HG03108 (cell line): ENCODE data around the gene ERCC2.

Source experiments
- ATAC-seq: cut with Tn5 transposase; IDR thresholded peaks from one replicate; pipeline ENCODE4 v1.9.1; 2021; ENCODE audit warnings: moderate library complexity; ENCODE audit not compliant: unreplicated experiment

ERCC2 gene

GRCh38 chr19:45402298-45403061, 32.1 kb upstream of the ERCC2 start:
- ATAC-seq: no peak

DNA sequence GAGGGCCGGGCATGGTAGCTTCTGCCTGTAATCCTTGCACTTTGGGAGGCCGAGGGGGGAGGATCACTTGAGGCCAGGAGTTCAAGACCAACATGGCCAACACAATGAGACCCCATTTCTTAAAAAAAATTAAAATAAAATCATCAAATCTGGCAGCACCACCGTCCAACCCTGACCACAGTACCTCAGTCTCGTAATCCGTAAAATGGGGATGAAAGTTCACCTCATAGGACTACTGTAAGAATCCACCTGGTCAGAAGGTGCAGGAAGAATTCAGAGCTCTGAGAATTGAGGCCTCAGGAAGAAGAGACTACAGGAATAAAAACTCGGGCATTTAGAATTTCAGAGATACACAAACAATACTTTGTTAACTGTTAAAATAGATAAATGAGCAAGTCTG, 31.4 kb upstream of the ERCC2 start:
- no peak for ATAC-seq

- no peak for ATAC-seq
These were observed 29.8 kb upstream of the ERCC2 start for GRCh38 chr19:45400192-45400591.

- ATAC-seq: no peak
These were observed 25.6 kb upstream of the ERCC2 start for GRCh38 chr19:45395821-45396617.

DNA sequence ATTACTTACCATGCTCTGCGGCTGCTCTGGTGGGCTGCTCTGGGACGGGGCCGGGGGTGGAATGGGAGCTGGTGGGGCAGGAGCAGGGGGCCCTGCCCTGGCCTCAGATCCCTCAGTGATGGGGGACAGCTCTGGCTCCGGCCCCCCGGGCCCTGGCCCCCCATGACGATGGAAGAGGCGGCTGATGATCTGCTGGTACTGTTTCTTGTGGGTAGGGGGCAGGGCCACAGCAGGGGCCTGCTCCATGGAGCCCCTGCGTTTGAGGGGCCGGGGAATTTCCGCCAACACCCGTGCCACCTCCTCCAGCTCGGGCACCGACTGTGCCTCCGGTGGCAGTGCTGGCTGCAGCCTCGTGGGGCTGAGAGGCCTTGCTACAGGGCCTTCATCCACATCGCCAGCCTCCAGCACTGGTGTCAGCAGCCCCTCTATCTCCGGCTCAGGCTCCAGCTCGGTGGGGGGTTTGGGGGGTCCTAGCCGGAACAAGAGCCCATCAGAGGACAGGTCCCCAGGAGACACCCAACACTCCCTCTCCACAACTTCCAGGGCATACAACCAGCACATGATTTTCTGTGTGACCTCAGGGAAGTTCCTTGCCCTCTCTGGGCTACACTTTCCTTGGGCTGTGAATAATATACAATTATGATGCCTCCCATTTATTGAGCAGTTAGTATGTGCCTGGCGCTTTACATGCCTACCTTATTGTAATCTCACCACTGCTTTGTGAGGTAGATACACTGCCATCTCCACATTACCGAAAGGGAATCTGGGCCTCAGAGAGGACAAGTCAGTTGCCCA, 21.7 kb upstream of the ERCC2 start:
- ATAC-seq: no peak

DNA sequence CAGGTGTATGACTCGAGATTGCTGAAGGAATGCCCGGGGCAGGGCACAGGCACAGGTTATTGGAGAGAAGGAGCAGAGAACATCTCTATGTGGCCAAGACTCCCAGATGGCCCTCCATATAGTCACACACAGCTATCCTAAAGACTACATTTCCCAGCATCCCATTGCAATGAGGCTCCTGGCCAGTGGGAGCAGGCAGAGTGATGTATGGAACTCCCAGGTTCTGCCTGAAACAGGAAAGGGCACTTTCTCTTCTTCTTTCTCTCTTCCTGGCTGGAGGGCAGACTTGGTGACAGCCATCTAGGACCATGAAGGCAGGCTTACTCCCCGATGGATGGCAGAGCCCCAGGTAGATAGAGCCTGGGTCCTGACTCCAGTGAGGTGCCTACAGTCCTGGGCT, 21.0 kb upstream of the ERCC2 start:
- ATAC-seq: no peak

DNA sequence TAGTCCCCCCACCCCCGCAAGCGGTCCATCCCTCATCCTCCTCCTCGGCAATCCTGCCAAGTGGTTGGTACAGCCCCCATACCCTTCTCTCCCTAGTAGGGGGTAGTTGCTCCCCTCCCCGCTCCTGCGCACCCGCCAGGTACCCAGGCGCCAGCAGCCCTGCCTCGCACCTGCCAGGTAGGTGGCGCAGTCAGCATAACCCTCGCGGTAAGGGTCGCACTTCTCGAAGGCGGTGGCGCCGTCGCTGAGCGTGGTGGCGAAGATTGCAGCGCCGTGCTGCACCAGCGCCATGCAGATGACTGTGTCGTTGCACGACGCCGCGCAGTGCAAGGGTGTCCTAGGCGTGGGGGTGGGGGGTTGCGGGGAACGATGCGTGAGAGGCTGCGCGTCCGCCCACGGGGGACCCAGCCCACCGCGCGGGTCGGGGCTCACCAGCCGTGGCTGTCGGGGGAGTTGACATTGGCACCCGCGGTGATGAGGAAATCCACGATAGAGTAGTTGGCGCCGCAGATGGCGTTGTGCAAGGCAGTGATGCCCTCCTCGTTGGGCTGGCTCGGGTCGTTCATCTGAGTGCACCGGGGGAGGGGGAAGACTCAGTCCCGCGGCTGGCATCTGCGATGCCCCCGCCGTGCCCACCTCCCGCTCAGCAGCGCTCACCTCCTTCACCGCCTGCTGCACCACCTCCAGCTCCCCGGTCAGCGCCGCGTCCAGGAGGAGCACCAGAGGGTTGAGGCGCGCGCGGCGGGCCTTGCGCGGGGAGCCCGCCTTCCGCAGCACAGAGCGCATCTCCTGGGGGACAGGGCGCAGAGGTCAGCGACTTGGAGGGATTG, 15.2 kb upstream of the ERCC2 start:
- ATAC-seq: no peak

GRCh38 chr19:45382426-45382825, 12.1 kb upstream of the ERCC2 start:
- ATAC-seq: no peak

DNA sequence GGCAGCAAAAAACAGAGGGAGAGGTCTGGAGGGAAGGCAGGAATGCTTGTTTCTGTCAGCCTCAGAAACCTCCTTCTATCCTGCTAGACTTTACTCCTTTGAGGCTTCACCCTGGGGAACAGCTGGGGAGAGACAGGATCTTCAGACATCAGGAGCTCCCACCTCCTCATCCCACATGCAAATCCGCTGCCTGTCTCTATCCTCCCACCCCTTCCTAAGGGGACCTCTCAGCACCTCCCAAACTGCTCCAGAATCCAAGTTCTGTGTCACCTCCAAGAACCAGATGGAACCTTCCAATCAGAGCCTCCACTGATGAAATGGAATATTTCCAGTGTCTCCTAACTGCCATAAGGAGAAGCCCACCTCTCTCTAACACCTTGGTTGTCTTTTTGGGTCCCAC, 9.7 kb upstream of the ERCC2 start:
- ATAC-seq: no peak

DNA sequence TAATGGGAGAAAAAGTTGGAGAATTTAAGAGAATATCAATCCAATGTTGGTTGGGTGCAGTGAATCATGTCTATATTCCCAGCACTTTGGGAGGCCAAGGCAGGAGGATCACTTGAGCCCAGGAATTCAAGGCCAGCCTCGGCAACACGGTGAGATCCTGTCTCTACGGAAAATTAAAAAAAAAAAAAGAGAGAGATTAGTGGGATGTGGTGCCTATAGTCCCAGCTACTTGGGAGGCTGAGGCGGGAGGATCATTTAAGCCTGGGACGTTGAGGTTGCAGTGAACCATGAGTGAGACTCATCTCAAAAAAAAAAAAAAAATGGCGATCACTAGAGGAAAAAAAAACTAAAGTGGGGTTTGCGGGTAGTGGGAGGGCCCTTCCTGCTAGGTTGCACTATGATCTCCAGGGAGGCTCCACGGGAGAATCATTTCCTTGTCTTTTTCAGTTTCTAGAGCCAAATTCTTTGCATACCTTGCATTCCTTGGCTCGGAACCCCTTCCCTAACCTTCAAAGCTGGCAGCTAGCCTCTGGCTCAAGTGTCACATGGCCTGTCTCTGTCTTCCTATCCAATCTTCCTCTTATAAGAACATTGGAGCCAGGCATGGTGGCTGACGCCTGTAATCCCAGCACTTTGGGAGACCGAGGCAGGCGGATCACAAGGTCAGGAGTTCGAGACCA, 5.8 kb upstream of the ERCC2 start:
- ATAC-seq: no peak

GRCh38 chr19:45368737-45369340, 1.5 kb downstream of the ERCC2 start:
- no peak for ATAC-seq

DNA sequence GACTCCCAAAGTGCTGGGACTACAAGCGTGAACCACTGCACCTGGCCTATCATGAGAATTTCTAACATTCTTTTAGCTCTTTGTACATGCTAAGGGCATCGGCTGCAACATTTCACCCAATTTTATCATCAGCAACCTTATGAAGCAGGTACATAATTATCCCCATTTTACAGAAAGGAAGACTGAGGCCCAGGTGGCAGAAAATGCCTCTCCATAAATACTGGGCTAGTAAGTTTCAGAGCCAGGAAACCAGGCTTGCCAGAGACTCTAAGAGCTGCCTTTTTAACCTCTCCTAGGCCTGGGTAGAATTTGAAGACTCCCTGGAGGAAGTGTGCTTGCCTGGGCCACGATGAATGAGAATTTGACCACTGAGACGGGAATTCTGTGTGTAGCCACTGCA, 2.2 kb downstream of the ERCC2 start:
- ATAC-seq: no peak

DNA sequence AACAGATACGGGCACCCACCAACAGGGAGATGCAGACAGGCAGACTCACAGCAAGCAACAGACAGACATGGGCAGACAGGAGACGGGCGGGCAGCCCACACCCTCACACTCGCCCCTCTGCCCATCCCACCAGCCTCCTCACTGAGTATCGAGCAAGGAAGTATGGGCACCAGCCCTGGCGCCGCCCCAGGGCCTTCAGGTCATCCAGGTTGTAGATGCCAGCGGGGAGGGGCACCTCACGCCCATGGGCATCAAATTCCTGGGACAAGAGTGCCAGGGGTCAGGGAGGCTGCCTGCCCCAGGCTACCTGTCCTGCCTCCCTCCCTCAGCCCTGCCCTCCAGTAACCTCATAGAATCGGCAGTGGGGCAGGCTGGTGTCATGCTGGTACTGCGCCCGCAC, 5.7 kb downstream of the ERCC2 start:
- ATAC-seq: no peak

- no peak for ATAC-seq
These were observed 6.4 kb downstream of the ERCC2 start for GRCh38 chr19:45363861-45364459.

DNA sequence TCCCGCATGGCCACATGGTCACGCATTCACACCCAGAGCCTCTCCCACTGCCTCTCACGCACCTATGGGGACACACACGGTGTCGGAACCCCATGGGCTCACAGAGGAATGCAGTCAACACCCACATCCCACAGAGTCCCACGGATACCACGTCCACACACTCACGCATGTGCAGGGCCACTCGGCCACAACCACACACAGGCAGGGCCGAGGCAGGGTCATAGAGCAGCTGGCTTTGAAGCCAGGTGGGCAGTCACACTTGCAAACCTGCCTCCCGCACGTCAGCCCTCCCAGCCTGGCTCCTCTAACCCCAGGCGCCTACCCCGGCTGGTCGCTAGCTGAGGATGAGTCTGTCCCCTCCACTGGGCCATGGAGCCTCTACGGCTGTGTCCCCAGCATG, 8.1 kb downstream of the ERCC2 start:
- ATAC-seq: no peak

DNA sequence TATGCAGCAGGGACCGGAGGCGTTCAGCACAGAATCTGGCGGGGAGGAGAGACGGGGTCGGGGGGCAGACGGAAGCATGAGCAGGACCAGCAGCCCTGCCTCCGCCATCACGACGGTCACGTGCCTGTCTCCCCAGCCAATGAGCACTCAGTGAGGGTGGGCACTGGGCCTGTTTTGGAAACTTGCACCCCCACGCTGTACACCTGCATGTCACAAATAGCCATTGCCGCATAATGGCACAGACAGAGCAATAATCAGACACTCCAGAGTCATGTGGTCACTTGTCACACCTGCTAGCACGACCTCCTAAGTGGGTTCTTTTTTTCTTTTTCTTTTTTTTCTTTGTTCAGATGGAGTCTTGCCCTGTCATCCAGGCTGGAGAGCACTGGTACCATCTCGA, 8.8 kb downstream of the ERCC2 start:
- no peak for ATAC-seq

GRCh38 chr19:45358213-45358792, 12.1 kb downstream of the ERCC2 start:
- no peak for ATAC-seq

GRCh38 chr19:45357445-45357783, 13.0 kb downstream of the ERCC2 start:
- no peak for ATAC-seq

GRCh38 chr19:45356760-45357444, 13.5 kb downstream of the ERCC2 start:
- no peak for ATAC-seq
